ENCODE results near the gene DOCK8. TPM values are rescaled to one million over a fixed set of nuclear protein-coding genes. Genes with fewer than 3 reads are reported as not detected.

Gene DOCK8
- total RNA-seq, 4 donors from 2014 or later = 9.0 to 17.9 (median 13.6) TPM

DNA sequence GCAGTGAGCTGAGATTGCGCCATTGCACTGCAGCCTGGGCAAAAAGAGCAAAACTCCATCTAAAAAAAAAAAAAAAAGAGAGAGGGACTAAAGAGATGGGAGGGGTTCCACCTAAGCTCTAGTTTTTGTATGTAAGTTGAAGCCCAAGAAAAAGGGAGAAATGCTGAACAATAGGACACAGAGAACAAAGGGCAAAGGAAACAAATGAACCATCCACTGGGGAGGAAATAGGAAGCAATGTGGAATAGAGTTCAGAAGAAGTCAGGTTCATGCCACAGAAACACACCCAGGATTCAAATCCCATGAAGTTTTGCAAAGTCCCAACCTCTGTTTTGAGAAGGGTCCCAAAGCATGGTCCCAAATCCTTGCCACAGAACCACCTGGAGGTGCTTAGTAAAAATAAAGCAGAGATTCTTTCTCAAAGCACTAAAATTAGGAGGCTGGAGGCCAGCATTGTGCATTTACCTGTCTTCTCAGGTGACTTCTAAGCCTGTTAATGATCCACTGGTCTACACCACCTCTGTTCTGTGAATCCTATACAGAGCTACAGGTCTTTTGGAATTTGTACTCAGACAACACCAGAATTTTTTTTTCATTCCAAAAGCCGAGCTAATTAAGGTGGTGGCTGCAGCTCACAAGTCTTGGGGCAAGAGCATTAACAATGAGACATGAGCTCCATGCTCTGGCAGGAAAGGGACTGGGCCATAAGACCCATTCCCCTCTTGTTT, 177.6 kb downstream of the DOCK8 start:
- no peaks in the 10 kb centered on the region for H3K36me3 ChIP-seq
- WGBS, 2 donors = 92 to 98% methylated on average over 2 of the region's 2 CpGs
- no peaks in the 10 kb centered on the region for H3K4me1 ChIP-seq
- TF ChIP-seq EP300 (IDR thresholded peaks at IDR 0.05) (no peak), POLR2A (IDR thresholded peaks at IDR 0.05) (no peak)
- TF ChIP-seq, protein P1, sequence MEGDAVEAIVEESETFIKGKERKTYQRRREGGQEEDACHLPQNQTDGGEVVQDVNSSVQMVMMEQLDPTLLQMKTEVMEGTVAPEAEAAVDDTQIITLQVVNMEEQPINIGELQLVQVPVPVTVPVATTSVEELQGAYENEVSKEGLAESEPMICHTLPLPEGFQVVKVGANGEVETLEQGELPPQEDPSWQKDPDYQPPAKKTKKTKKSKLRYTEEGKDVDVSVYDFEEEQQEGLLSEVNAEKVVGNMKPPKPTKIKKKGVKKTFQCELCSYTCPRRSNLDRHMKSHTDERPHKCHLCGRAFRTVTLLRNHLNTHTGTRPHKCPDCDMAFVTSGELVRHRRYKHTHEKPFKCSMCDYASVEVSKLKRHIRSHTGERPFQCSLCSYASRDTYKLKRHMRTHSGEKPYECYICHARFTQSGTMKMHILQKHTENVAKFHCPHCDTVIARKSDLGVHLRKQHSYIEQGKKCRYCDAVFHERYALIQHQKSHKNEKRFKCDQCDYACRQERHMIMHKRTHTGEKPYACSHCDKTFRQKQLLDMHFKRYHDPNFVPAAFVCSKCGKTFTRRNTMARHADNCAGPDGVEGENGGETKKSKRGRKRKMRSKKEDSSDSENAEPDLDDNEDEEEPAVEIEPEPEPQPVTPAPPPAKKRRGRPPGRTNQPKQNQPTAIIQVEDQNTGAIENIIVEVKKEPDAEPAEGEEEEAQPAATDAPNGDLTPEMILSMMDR (IDR thresholded peaks at IDR 0.05) = no peak
- H3K27me3 ChIP-seq = no peaks in the 10 kb centered on the region
- no peak overlapping the region for H3K27ac ChIP-seq
- no peak overlapping the region for H3K4me3 ChIP-seq
- no peak for DNase-seq (ENCODE audit: low spot score in 2 of 2)
- no peaks in the 10 kb centered on the region for H3K9me3 ChIP-seq

DNA sequence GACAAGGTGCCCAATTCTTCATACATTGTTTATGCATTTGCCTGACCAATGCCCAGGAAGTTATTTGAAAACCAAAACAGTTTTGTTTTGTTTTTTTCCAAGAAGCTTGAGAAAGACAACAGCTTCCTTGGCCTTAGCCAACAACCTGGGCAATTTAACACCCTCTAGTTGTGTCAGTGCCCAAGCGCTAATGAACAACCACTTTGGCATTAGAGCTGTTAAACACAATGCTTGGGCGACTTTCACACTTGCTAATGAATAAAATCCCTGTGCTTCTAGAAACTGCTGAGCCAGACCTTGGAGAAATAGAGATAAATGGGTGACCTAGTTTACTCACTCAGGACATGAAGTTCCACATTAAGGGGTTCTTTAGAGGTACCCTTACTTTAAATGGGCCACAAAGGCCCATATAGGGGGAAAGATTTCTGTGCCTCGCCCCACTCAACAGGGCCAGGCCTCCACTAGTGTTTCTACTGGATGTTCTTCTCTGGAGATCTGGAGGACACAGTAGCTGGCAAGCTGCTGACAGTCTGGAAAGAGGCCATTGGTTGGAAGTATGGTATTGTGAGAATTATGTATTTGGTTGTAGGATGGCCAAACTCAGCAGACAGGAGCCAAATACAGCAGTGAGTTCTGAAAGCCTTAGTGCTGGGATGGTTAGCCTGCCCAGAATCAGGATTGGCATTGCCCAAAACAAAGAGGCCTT, 179.8 kb downstream of the DOCK8 start:
- Histone ChIP-seq H3K36me3 (no peaks in the 10 kb centered on the region), H3K4me1 (no peaks in the 10 kb centered on the region), H3K9me3 (no peaks in the 10 kb centered on the region), H3K27ac (no peak overlapping the region), H3K27me3 (no peaks in the 10 kb centered on the region), H3K4me3 (no peak overlapping the region)
- DNase-seq (ENCODE audit: low spot score in 2 of 2) = no peak
- TF ChIP-seq, protein P1 (IDR thresholded peaks at IDR 0.05) = no peak
- TF ChIP-seq EP300 (IDR thresholded peaks at IDR 0.05) (no peak), POLR2A (IDR thresholded peaks at IDR 0.05) (no peak)
- 95% methylated on average over 3 of the region's 3 CpGs for WGBS, 2 donors

DNA sequence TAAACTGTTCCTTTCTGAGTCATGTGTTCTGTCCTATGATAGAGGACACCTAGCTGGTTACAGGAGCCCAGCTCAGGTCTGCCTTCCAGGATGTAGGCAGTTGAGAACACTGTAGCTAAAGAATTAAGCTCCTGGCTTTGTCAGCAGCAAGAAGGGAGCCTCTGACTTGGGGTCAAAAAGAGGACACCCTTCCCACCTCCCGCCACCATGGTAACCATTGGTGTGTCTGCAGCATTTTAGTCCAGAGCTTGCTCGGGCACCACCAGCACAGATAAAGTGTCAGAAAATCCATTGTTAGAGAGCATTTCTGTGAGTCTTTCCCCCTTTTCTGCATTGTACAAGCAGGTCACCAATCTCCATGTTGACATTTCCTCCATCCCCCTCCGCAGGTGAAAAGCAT, 181.7 kb downstream of the DOCK8 start:
- no peaks in the 10 kb centered on the region for H3K4me1 ChIP-seq
- TF ChIP-seq, protein P1 (IDR thresholded peaks at IDR 0.05) = no peak
- TF ChIP-seq POLR2A (IDR thresholded peaks at IDR 0.05) (no peak), EP300 (IDR thresholded peaks at IDR 0.05) (no peak)
- 84 to 92% methylated on average over 3 of the region's 3 CpGs for WGBS, 2 donors
- H3K4me3 ChIP-seq = no peak overlapping the region
- H3K27me3 ChIP-seq = no peaks in the 10 kb centered on the region
- H3K36me3 ChIP-seq = no peaks in the 10 kb centered on the region
- DNase-seq (ENCODE audit: low spot score in 2 of 2) = no peak
- H3K27ac ChIP-seq = no peak overlapping the region
- no peaks in the 10 kb centered on the region for H3K9me3 ChIP-seq

DNA sequence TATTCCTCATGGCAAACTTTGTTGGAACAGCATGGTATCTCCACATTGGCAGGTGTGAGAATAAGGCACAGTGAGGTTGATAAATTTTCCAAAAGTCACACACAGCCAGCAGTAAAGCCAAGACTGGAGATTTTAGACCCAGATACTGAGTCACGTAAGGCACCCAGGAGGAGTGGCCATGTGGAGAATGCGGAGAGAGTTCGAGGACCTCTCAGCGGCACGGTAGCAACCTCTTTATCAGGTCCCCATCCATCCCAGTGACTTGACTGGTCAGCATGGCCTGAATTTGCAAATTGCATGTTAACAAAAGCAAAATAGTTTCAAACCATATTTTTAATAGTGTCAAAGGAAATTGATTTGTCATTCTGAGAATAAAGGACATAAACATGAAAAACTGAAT, 183.4 kb downstream of the DOCK8 start:
- no peaks in the 10 kb centered on the region for H3K36me3 ChIP-seq
- H3K9me3 ChIP-seq = no peaks in the 10 kb centered on the region
- 89 to 90% methylated on average over 5 of the region's 5 CpGs for WGBS, 2 donors
- DNase-seq (ENCODE audit: low spot score in 2 of 2) = no peak
- H3K27me3 ChIP-seq = no peaks in the 10 kb centered on the region
- no peak overlapping the region for H3K27ac ChIP-seq
- no peaks in the 10 kb centered on the region for H3K4me1 ChIP-seq
- H3K4me3 ChIP-seq = no peak overlapping the region
- TF ChIP-seq, protein P1 (IDR thresholded peaks at IDR 0.05) = no peak
- TF ChIP-seq EP300 (IDR thresholded peaks at IDR 0.05) (no peak), POLR2A (IDR thresholded peaks at IDR 0.05) (no peak)

DNA sequence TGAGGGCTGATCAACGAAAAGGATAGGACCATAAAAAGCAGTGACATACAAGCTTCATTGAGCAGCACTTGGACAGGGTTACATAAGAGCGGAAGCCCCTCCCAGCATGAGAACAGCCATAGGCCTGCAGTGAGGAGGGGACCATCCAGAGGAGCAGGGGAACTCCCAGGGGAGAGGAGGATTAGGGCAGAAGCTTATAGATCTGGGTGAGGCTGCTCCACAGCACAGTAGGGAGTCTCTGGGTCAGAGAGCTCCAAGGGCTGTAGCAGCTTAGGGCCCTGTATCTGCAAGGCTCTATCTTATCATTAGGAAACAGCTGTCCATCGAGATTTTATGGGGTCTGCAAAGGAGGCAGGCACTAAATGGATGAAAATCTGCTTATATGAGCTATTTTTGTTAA, 186.6 kb downstream of the DOCK8 start:
- DNase-seq (ENCODE audit: low spot score in 2 of 2) = no peak
- Histone ChIP-seq H3K27ac (no peak overlapping the region), H3K36me3 (peaks cover 0 to 6% (median 0%) of the 10 kb centered on the region in 3 donors), H3K4me3 (no peak overlapping the region), H3K4me1 (no peaks in the 10 kb centered on the region), H3K27me3 (no peaks in the 10 kb centered on the region), H3K9me3 (no peaks in the 10 kb centered on the region)
- WGBS, 2 donors = 84 to 88% methylated on average over 3 of the region's 3 CpGs
- no peak for TF ChIP-seq POLR2A (IDR thresholded peaks at IDR 0.05)
- TF ChIP-seq, protein P1 (IDR thresholded peaks at IDR 0.05) = no peak
- TF ChIP-seq EP300 (IDR thresholded peaks at IDR 0.05) = no peak
